GM12875 (cell line): ENCODE measurements around the gene MMP21.

ENCODE experiments used
- H3K4me3 ChIP-seq: one replicate; pipeline ENCODE4 v1.5.1; 2011; ENCODE audit warnings: low read depth, low read length, control low read depth
- TF ChIP-seq, protein P1 (sequence below): IDR thresholded peaks from 2 replicates; pipeline ENCODE4 v1.5.1; 2011; ENCODE audit warnings: low read depth, mild to moderate bottlenecking, control low read depth, inconsistent platforms, low read length, moderate library complexity, borderline replicate concordance; ENCODE audit not compliant: insufficient read depth

Gene MMP21

DNA sequence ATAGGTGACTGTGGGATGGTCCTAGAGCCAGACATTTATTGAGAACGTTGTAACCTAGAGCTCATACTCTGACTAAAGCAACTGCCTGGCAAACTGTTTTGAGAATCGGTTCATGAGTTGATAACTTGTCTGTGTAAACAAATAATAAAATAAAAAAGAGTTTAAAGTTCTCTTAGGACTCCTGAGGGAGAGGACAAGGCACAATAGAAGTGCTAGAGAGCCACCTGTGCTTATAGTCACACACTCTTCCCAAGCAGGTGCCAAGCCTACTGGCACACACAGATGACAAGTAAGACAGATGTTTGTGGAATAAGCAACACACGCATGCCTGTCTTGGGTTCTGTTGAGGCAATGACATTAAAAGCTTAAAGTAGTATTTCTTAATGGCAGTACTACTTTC, 48.2 kb downstream of the MMP21 start:
- no peak overlapping the region for H3K4me3 ChIP-seq
- TF ChIP-seq, protein P1, sequence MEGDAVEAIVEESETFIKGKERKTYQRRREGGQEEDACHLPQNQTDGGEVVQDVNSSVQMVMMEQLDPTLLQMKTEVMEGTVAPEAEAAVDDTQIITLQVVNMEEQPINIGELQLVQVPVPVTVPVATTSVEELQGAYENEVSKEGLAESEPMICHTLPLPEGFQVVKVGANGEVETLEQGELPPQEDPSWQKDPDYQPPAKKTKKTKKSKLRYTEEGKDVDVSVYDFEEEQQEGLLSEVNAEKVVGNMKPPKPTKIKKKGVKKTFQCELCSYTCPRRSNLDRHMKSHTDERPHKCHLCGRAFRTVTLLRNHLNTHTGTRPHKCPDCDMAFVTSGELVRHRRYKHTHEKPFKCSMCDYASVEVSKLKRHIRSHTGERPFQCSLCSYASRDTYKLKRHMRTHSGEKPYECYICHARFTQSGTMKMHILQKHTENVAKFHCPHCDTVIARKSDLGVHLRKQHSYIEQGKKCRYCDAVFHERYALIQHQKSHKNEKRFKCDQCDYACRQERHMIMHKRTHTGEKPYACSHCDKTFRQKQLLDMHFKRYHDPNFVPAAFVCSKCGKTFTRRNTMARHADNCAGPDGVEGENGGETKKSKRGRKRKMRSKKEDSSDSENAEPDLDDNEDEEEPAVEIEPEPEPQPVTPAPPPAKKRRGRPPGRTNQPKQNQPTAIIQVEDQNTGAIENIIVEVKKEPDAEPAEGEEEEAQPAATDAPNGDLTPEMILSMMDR, result no peak

DNA sequence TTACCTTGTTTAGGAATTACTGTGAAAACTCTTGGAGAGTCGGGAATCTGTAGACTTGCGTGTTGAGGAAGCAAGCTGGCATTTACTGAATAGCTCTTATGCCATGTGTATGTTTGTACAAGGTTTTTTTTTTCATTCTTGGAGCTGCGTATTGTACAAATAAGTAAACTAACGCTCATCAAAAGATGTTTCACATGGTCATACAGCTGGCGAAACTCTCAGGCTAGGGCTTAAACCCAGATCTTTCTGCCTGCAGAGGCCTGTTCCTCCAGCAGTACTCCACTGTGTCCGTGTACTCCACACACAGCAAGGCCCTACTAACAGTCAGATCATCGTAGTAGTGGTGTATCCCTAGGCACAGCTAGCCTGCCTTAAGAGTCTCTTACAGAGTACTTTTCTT, 48.7 kb downstream of the MMP21 start:
- TF ChIP-seq, protein P1, result no peak
- no peak overlapping the region for H3K4me3 ChIP-seq

DNA sequence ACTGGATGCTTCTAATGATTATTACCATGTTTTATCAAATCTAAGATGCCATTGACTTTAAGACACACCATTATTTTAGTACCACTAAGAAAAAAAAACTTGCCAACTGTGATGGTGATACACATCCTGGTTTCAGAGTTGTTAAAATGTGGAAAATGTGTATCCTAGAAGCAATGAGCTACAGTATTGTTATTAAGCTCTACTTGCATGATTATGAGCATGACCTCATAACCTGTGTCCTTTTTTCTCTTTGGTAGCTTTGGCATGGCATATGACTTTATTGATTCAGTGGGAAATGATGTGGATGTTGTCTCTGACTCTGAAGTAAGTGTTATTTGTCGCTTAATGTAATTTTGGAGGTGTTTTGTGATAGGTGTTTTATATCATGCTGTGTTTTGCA, 52.8 kb downstream of the MMP21 start:
- H3K4me3 ChIP-seq, result no peak overlapping the region
- TF ChIP-seq, protein P1, result no peak

DNA sequence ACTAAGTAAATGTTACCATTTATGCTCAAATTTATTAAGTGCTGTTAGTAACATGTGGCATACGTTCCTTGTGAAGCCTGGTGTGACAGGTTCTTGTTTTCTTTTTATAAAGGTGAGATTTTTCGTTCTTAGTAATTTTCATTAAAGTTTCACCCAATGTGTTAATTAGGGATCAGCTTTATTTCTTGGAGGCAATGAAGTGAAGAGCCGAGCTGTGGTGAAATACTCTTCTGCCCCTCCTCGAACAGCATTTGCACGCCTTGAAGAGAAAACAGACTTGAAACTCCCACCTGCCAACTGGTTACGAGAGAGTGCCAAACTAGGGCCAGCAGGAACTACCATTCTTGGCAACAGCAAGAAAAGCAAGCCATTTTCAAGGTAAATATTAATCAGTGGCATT, 54.6 kb downstream of the MMP21 start:
- TF ChIP-seq, protein P1, result no peak
- H3K4me3 ChIP-seq, result peak overlapping the region; percentile 93

DNA sequence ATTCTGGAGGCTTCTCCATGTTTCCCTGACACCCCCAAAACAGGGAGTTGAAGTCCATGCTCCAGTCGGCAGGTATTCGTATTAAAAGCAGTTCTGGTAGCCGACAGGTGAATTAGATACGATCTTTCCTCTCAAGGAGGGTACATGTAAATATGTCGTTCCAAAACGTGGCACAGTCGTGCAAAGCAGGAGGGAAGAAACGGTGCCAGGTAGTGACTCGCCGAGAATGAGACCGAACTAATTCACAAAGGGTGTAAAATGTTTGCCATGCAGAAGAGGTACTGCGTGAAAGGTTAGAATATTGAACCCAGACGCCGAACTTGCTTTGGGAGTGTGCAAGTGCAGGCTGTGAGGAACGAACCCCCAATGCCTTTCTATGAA, 55.6 kb downstream of the MMP21 start:
- H3K4me3 ChIP-seq, result peak overlapping the region; percentile 93
- TF ChIP-seq, protein P1, result no peak

DNA sequence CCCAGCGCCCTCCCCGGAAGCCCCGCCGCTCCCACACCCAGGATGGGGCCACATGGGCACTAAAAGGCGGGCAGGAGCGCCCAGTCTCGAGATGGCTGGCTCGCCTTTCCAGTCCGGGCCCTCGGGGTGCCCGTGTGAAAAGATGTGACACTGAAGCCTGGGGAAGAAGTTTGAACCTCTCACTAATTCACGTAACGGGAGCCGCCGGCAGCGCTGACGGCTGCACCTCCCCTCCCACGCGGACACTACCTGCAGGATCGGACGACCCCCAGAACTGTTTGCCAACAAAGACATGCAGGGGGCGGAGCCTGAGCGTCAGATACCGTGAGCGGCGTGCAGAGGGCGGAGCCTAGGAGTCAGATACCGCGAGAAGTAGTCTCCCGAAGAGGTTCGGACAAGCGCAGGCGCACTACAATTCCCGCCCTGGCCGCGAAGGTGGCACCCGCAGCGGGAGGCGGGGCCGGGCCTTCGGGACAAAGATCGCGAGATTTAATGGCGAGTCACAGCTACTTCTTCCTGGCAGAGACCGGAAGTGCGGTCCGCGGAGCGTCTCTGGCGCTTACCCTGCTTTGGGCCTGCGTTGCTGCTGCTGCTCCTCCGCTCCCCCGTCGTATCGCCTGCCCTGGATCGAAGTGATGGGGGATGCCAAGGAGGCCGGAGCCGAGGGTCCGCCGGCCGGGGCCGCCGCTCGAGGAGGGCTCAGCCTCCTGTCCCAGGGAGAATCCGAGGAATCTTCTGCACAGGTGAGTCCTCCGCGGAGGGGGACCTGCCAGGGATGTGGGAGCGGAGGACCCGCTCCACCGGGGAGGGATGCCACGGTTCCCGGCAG, 56.2 kb downstream of the MMP21 start, which contains the start of gene EDRF1:
TSS of gene EDRF1 (plus strand) at position 537 of the 829 bp plus-strand sequence. CDS start at position 636, 99 bp downstream.
- TF ChIP-seq, protein P1, result no peak
- H3K4me3 ChIP-seq, result peak within 1 kb of the TSS; percentile 93
